HepG2 (cell line): ENCODE results near the gene PHACTR1.

Experiments
- CTCF ChIP-seq: sonication (generic); formaldehyde crosslinking; IDR thresholded peaks from 2 replicates; pipeline ENCODE4 v1.5.0; 2020; ENCODE audit warnings: mild to moderate bottlenecking, missing genetic modification reagents, moderate library complexity
- RBFOX2 ChIP-seq: fragments of 200-400 bp; formaldehyde crosslinking; IDR thresholded peaks from 2 replicates; pipeline ENCODE4 v1.6.1; 2017; ENCODE audit warnings: low read depth, mild to moderate bottlenecking, low read length
- THAP7 ChIP-seq: sonication (generic); formaldehyde crosslinking; IDR thresholded peaks from 2 replicates; pipeline ENCODE4 v1.8.1; 2023; ENCODE audit warnings: mild to moderate bottlenecking, missing genetic modification reagents
- ZBTB10 ChIP-seq: sonication (generic); formaldehyde crosslinking; IDR thresholded peaks from 2 replicates; pipeline ENCODE4 v1.4.0; 2020; ENCODE audit warnings: missing genetic modification reagents, borderline replicate concordance
- ZBTB8A ChIP-seq: sonication (generic); formaldehyde crosslinking; IDR thresholded peaks from 2 replicates; pipeline ENCODE4 v1.4.0; 2020; ENCODE audit warnings: mild to moderate bottlenecking, low read depth, missing genetic modification reagents, borderline replicate concordance
- ZNF556 ChIP-seq: sonication (generic); formaldehyde crosslinking; IDR thresholded peaks from 2 replicates; pipeline ENCODE4 v1.4.0; 2020; ENCODE audit warnings: mild to moderate bottlenecking, missing genetic modification reagents, borderline replicate concordance
- ZNF564 ChIP-seq: sonication (generic); formaldehyde crosslinking; IDR thresholded peaks from 2 replicates; pipeline ENCODE4 v1.8.1; 2023; ENCODE audit warnings: mild to moderate bottlenecking, missing genetic modification reagents
- ZNF780A ChIP-seq: sonication (generic); formaldehyde crosslinking; IDR thresholded peaks from 2 replicates; pipeline ENCODE4 v1.8.0; 2022; ENCODE audit warnings: mild to moderate bottlenecking, missing genetic modification reagents, moderate library complexity

DNA sequence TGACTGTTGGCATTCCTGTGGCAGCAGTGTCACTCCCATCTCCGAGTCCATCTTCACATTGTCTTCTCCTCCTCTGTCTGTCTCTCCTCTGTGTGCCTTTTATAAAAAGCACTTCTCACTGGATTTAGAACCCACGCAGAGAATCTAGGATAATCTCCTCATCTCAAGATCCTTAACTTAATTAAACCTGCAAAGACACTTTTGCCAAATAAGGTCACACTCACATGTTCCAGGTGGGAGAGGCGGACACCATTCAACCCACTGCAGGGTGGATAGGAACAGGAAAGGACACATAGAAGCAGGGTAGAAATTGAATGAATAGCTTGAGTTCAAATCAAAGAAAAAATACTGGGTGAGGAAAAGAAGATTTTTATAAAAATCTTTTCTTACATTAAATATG lies 292.5 kb downstream of the PHACTR1 start:
- TF ChIP-seq ZNF556 = no peak
- TF ChIP-seq ZNF780A (CRISPR knock-in tag) = no peak
- no peak for TF ChIP-seq CTCF (CRISPR knock-in tag)
- TF ChIP-seq ZBTB8A (CRISPR knock-in tag) = no peak
- no peak for TF ChIP-seq THAP7 (CRISPR knock-in tag)
- TF ChIP-seq RBFOX2 = no peak
- TF ChIP-seq ZBTB10 (CRISPR knock-in tag) = no peak
- no peak for TF ChIP-seq ZNF564 (CRISPR knock-in tag)
